NCI-H82 (cell line): Measurements from ENCODE around the gene PTPN18.

ENCODE experiments used
- DNase-seq: peaks from one replicate; lab custom pipeline; 2025; lab: John Stamatoyannopoulos, UW

PTPN18 gene

DNA sequence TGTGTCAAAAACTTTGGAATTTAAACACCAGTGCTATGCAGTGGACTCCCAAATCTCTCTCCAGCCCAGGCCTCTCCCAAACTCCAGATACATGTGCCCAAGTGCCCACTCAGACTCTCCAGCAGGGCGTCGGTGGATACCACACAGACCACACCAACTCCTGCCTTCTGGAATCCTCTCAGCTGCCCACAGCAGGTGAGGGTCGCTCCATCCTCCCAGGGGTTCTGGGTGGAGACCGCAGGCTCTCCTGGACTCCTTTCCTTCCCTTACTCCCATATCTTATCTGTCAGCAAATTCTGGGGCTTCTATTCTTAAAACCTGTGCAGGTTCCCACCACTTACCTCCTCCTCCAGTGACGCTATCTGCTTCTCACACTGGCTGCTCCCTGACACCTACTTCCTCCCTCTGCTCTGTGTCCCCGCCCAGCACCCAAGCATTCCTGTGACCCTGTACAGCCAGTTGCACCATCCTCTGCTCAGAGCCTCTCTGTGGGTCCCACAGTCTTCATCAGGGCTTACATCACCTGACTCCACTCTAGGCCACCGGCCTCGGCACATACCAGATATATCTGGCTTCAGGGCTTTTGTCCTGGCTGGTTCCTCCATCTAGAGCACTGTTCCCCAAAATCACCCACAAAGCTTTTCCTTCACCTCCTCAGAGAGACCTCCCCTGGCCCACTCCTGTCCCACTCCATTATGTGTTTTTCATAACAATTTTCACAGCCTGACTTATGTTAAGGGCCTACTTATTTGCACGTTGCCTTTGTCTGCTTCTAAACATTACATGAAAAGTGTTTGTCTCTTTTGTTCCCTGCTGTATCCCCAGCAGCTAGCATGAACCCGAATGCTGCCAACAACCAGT lies 15.7 kb upstream of the PTPN18 start:
- no peak for DNase-seq

DNA sequence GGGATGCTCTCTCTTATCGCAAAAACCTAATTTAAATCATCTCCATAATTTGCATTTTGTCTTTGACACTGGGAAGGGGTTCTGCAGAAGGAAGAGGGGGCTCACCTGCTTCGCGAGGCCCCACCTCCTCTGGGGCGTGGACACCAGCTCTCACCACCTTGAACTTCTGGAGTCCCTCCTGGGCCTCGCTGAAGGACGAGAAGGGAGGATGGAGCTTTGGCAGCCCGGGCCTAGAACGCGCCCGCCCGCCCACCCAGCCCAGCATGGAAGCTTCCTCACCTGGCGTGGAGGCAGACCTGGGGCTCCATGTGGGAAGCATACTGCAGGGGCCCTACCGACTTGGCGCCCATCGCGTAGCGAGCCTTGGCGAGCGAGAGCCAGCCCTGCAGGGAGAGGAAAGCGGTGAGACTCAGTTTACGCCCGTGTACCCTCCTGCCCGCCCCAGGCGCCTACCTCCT lies 14.3 kb upstream of the PTPN18 start:
- DNase-seq, result peak; percentile 42

DNA sequence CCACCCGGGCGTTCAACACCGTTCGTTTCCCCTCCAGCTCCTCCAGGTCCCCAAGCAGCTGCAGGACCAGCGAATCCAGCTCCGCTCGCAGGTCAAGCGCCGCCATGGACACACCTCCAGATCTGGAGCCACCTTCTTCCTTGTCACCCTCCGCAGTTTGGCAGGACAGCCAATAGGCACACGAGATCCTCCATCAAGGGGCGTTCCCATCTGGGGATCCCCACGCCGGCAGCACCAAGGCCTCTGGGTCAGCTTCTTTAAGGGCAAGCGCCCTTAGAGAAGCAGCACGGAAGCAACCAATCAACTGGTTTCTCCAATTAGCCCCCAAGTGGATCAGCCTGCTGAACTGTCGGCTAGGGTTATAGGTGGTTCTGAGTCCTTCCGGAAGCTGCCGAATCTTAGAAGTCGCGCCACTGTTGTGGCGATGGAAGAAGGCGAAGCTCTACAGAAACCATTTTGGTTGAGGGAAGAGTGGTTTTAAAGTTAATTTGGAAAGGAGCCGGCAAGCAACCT lies 13.8 kb upstream of the PTPN18 start:
- peak; percentile 97 for DNase-seq

DNA sequence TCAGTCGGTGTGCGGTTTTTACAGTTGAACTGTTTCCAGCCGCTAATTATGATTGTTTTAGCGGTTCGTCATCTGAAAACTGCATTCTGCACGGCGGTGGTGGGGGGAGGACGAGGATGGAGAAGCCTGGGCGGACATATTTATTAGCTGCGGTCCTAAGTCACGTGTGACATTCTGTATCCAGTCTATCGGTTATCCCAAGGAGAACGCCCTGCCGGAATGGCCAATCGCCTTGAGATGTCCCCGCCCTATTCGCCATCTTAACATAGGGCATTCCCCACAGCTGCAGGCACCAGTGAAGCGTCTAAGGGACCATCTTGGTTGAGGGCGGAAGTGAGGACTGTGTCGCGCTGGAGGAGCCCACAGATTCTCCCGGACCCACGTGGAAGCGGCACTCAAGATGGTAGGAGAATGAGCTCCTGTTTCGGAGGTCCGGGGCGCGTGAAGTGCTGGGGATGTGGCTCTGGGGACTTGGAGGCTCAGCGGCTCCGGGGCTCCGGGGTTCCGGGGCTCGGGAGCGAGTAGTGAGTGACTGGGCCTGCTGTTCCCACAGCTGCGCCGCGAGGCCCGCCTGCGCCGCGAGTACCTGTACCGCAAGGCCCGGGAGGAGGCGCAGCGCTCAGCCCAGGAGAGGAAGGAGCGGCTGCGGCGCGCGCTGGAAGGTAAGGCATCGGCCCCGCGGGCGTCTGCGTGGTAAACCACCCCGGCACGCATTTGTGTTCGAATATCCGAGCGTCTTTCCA lies 13.2 kb upstream of the PTPN18 start, which contains the start of gene IMP4:
Gene IMP4, plus strand, starts transcription at position 365 of the 743 bp plus-strand sequence. Its CDS starts 36 bp downstream, at position 401.
- peak; percentile 100 for DNase-seq

- no peak for DNase-seq
Observed at GRCh38 chr2:130344578-130344977, 11.3 kb upstream of the PTPN18 start.

DNA sequence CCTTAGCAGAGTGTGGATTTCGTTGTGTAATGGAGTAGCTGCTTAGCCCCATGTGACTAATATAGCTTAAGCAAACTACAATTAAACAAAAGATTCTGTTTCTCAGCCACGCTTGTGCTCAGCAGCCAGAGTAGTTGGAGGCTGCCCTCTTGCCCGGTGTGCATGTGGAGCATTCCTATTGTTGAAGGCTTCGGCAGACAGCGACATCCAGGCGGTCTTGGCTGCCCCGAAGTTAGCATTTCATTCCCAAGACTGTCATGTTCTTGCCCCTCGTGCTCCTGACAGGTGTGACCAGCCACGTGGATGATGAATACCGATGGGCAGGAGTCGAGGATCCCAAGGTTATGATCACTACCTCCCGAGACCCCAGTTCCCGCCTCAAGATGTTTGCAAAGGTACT lies 10.8 kb upstream of the PTPN18 start:
- no peak for DNase-seq

DNA sequence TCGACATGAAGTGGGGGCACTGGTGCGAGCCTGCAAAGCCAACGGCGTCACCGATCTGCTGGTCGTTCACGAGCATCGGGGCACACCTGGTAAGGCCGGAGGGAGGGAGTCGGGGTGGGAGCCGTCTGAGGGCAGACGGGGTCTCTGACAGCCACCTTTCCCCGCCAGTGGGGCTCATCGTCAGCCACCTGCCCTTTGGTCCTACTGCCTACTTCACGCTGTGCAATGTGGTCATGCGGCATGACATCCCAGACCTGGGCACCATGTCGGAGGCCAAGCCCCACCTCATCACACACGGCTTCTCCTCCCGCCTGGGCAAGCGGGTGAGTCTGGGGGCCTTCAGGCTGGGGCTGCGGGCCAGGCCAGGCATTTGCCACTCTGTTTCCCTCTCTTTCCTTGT lies 10.2 kb upstream of the PTPN18 start:
- DNase-seq, result no peak

GRCh38 chr2:130346041-130346740 lies 9.7 kb upstream of the PTPN18 start:
- DNase-seq, result no peak

- no peak for DNase-seq
Observed at GRCh38 chr2:130346741-130347066, 9.2 kb upstream of the PTPN18 start.

DNA sequence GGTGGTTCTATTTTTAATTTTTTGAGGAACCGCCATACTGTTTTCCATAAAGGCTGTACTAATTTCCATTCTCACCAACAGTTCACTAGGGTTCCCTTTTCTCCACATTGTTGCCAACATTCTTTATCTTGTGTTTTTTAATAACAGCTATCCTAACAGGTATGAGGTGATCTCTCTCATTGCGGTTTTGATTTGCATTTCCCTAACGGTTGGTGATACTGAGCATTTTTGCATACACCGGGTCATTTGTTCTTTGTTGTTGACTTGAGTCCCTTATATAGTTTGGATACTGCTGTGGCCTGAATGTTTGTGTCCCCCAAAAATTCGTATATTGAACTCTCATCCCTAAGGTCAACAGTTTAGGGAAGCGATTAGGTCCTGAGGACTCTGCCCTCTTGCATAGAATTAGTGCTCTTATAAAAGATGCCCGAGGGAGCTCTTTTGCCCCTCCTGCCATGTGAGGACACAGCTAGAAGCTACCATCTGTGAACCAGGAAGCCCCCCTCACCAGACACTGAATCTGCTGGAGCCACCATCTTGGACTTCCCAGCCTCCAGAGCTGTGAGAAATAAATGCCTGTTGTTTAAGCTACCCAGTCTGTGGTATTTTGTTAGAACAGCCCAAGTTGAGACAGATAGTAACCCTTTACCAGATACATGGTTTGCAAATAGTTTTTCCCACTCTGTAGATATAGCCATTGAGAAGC lies 8.5 kb upstream of the PTPN18 start:
- no peak for DNase-seq

DNA sequence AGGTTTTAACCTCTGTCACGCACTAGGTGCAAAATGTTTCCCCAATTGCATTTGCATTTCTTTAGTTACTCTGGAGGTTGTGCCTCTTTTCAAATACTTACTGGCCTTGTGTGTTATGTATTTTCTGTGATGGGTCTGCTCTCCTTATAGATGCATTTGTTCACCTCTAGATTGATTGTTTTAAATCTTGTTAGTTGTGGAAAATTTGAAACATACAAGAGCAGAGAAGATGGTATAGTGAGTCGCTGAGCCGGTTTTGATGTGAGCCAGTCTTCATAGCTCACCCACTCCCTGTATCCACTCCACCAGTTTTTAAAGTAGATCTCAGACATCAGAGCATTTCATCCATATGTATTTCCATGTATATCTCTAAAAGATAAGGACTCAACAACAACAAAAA lies 6.7 kb upstream of the PTPN18 start:
- no peak for DNase-seq

DNA sequence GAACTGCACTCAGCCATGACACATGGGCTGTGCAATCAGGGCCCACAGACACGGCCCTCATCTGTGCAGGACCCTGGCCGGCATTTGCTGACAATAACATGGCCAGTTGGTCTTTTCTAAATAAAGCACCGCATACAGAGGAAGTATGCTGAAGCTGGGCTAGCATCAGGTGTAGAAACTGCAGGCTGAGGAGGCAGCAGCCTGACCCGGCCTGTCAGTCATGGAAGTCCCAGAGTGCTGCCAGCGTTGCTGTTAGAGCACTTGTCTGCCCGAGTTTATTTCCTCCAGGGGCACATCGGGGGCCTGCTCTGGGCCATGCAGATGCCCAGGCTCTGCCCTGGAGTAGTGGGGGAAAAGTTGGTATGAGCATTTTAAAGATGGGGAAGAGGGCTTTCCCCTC lies 4.1 kb upstream of the PTPN18 start:
- no peak for DNase-seq

- peak; percentile 16 for DNase-seq
Observed at GRCh38 chr2:130352237-130352636, 3.6 kb upstream of the PTPN18 start.

DNA sequence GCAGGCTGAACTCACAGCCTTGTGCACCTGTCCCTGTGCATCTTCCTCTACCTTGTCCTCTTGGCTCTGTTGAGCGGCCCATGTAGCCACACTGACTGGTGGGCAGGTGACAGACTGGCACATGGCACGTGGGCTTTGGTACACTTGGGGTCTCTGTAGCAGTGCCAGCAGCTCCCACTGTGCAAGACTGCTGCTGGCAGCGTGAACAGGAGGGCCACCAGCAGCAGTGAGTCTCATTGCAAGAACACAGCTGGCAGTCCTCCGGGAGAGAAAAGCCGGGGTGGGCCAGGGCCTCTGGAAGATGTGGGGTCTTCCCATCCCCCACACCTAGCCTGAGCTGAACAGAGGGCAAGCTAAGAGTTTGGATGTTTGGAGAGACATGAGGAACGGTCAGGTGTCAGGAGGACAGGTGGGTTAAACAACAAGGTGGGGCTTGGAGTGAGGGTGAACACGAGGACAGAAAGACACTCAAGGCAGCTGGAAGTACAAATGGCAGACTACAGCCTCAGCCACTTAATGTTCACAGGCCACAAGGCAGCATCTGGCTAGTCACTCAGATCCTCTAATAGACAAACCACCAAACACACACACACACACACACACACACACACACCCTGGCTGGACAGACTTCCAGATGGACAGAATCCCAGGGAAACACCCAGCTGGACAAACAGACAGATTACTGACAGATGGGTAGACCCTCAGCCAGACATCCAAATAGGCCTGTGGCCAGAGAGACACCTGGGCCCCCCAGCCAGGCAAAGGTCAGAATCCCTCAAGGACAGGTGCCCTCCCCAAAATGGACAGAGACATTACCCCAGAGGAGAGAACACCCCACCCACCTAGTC lies 2.3 kb upstream of the PTPN18 start:
- DNase-seq, result peak; percentile 45

GRCh38 chr2:130354139-130354428 lies 1.8 kb upstream of the PTPN18 start:
- no peak for DNase-seq

DNA sequence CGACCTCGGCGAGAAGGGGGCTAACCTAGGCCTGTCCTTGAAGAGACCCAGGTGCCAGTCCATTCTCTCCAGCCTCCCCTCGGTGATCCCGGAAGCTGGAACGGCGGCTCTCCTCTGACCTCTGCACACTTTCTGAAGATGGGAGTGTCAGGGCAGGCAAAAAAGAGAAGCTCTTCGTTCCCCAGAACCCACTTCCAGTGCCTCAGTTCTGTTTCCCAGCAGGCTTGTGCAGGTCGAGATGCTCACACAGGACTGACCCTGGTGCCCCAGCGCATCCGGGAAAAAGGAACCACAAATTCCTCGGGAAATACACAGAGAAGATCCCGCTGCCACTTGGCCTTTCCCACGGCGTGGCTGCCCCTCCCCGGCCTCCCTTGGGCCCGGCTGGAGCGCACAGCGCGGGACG lies 681 bp upstream of the PTPN18 start:
- no peak for DNase-seq

DNA sequence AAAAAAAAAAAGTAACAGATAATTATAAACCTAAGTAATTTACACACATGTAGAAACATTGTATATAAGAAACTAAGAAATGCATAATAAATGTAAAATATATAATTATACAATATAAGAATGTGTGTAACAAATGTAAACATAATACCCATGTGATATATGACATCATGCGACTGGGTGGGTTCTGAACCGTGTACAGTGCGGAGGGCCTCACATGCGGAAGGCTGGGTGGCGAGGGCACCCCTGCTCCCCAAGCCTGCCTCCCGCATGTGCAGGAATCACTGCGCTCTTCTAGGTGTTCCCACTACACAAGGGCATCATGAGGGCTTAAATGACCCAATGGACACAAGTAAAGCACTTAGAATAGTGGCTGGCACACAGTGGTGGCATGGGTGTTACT lies 2.0 kb downstream of the PTPN18 start:
- no peak for DNase-seq

- DNase-seq, result no peak
Observed at GRCh38 chr2:130358420-130359350, 2.8 kb downstream of the PTPN18 start.

- DNase-seq, result no peak
Observed at GRCh38 chr2:130359466-130359865, 3.6 kb downstream of the PTPN18 start.

- no peak for DNase-seq
Observed at GRCh38 chr2:130363479-130363878, 7.6 kb downstream of the PTPN18 start.
